ENCODE data around the gene CYP2A7.
"Not testable (repeated sequence)": the region's sequence is repeated elsewhere in the genome, so short reads cannot be mapped to it uniquely, and the experiment has no call there.

Gene CYP2A7

DNA sequence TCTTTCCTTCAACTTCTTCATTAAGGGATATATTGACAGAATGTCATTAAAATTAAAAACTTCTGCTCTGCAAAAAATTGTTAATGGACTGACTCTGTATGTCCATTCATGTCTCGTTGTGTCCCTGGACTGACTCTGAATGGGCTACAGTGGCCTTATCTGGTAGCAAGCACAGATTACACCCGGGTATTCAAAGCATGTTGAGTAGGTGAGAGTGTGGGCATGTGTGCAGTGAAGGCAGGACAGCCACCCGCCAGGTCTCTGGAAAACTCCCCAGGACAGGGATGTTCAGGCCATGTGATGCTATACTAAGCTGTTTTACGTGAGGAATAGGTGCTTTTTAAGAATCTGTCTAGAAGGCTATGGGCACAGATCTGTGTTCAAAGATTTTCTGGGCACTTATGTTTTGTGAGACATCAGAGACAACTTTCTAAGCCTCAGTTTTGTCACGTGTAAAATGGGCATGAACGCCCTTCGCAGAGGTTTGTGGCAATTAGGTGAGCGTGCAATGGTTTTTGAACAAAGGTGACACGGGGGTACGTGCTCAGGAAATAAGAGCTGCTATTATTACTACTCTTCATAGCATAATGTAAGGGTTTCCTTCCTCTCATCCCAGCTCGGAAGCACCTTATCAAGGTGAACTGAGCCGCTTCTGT is 38.9 kb downstream of the CYP2A7 start:
- not testable (repeated sequence) for DNase-seq (ENCODE audit: low read depth, low spot score)

- DNase-seq (ENCODE audit: low read depth, low spot score): not testable (repeated sequence)
Observed at GRCh38 chr19:40842012-40842411, 40.0 kb downstream of the CYP2A7 start.

DNA sequence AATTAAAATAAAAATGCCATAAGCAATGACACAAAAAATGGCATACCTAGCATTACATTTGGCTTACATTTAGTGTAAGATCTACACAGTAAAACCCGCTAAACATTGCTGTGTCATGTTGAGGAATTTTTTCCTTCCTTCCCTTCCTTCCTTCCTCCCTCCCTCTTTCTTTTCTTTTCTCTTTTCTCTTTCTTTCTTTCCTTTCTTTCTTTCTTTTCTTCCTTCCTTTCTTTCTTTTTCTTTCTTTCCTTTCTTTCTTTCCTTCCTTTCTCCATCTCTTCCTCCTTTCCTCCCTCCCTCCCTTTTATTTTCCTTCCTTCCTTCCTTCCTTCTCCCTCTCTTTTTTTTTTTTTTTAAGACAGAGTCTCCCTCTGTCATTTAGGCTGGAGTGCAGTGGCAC is 43.6 kb downstream of the CYP2A7 start:
- DNase-seq (ENCODE audit: low read depth, low spot score): not testable (repeated sequence)

- DNase-seq (ENCODE audit: low read depth, low spot score): no peak
Observed at GRCh38 chr19:40836754-40837429, 45.1 kb downstream of the CYP2A7 start.

DNA sequence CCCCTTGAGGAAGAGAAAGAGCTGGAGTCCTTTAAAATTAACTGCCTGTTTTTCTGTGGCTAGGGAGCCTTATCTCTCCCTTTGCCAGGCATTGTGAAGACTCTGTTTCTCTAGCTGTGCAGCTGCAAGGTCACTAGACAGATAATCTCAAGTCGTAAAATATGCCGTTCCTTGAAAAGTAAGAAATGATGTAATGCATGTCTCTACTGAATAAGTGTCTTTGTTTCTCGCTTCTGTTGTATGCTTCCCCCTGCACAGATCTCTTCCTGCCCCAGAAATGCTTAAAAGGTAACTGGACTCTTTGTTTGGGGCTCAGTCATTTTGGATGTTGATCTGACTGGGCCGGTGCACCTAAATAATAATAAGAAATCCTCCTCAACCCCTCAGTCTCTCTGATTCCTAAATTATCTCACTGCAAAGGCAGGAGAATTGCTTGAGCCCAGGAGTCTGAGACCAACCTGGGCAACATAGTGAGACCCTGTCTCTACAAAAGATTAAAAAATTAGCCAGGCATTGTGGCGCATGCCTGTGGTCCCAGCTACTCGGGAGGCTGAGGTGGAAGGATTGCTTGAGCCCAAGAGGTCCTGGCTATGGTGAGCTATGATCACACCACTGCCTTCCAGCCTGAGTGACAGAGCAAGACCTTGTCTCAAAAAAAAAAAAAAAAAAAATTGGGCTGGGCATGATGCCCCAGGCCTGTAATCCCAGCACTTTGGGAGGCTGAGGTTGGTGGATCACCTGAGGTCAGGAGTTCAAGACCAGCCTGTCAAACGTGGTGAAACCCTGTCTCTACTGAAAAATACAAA is 48.1 kb downstream of the CYP2A7 start:
- DNase-seq (ENCODE audit: low read depth, low spot score): not testable (repeated sequence)

DNA sequence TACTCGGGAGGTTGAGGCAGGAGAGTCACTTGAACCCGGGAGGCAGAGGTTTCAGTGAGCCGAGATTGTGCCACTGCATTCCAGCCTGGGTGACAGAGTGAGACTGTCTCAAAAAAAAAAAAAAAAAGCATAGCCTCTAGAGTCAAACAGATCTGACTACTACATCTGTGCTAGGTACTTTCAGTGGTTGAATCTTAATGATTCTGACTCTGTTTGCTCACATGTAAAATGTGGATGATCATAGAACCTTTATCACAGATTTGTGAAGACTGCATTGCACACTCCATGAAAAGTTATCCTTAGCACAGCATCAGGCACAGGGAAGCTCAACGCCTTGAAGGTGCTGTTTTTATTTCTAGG is 49.6 kb downstream of the CYP2A7 start:
- DNase-seq (ENCODE audit: low read depth, low spot score): not testable (repeated sequence)

DNA sequence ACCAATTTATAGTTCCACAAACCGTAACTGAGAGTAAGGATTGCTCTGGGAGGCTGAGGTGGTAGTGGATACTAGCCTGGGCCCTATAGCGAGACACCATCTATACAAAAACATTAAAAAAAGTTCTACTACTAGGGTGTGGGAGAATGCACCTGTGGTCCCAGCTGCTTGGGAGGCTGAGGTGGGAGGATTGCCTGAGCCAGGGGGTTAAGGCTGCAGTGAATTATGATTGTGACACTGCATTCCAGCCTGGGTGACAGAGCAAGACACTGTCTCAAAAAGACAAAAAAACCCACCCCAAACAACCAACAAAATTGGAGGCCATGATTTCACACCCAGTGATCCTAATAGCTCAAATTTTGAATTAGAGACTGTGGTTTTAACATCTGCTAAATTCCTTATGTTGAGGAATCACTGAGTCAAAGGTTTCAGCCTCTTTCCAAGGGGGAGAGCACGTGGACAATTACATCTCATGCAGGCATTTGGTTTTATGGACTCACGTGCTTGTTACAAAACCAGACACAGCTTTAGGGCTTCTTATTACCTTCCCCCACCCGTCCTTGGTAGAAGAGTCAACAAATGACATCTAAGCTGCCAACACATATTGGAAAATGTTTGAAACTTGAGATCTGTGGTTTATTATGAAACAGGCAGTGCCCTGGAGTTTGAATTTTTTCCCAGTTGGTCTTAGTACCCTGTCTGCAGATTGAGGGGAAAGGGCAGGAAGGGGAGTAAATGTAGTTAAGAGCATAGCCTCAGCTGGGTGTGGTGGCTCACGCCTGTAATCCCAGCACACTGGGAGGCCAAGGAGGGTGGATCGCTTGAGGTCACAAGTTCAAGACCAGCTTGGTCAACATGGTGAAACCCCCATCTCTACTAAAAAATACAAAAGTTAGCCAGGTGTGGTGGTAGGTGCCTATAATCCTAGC is 50.3 kb downstream of the CYP2A7 start:
- peak; percentile 59 for DNase-seq (ENCODE audit: low read depth, low spot score)

DNA sequence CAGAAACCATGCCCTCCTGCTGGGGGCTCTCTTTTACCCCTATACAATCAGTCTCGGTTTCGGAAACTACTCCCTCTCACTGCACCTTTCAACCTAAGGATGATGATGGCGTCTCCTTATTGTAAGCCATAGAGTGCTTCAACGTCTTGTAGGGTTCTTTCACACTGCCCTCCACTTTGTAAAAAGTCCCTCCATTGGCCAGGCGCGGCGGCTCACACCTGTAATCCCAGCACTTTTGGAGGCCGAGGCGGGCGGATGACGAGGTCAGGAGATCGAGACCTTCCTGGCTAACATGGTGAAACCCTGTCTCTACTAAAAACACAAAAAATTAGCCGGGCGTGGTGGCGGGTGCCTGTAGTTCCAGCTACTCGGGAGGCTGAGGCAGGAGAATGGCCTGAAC is 51.3 kb downstream of the CYP2A7 start:
- not testable (repeated sequence) for DNase-seq (ENCODE audit: low read depth, low spot score)

DNA sequence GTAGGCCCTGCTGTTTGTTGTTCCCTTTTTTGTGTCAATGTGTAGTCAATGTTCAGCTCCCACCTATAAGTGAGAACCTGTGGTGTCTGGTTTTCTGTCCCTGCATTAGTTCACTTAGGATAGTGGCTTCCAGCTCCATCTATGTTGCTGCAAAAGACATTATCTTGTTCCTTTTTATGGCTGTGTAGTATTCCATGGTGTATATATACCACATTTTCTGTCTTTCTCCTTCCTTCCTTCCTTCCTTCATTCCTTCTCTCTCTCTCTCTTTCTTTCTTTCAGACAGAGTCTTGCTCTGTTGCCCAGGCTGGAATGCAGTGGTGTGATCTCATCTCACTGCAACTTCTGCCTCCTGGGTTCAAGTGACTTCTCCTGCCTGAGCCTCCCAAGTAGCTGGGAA is 52.8 kb downstream of the CYP2A7 start:
- DNase-seq (ENCODE audit: low read depth, low spot score): no peak

GRCh38 chr19:40827386-40828247 is 54.4 kb downstream of the CYP2A7 start:
- no peak for DNase-seq (ENCODE audit: low read depth, low spot score)

DNA sequence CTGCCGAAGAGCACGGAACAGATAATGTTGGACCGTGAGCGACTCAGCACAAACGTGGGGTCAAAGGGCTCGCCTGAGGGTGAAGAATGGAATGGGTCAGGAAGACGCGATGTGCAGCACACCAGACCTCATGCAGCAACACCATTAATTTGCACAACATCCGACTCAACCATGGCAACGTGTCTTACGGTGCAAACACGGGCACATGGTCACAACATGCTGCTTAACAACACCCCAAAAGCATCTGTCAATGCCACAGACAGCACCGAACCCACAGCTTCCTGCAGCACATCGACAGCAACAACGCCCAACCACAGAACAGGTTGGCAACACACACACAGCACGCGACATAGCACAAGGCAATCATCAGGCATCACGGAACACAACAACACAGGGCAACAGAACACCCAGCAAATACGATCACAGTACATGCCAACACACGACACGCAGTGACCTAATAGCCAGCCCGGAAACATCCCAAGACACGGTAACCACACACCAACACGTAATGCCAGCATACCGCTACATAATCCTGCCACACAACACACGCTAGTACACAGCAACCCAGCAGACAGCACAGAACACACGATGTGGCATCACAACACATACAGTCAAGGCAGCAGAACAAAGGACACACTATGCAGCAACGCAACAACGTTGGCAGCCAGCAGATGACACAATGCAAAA is 55.2 kb downstream of the CYP2A7 start:
- not testable (repeated sequence) for DNase-seq (ENCODE audit: low read depth, low spot score)

- DNase-seq (ENCODE audit: low read depth, low spot score): not testable (repeated sequence)
Observed at GRCh38 chr19:40826312-40826698, 55.7 kb downstream of the CYP2A7 start.

DNA sequence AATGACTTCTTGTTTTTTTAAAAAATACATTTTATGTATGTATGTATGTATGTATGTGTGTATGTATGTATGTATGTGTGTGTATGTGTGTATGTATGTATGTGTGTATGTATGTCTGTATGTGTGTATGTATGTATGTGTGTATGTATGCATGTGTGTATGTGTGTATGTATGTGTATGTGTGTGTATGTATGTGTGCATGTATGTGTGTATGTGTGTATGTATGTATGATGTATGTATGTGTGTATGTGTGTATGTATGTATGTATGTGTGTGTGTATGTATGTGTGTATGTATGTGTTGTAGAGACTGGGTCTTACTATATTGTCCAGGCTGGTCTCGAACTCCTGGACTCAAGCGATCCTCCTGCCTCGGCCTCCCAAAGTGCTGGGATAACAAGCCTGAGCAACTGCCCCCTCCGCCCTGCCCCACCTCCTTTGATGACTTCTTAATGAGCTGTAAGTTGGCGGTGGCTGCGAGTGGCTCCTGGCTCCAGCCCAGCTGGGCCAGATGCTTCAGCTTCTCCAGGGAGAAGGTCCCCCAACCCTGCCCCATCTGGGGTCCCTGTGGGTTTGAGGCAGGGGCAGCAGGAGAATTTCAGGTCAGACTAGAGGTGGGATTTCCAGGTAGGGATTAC is 56.5 kb downstream of the CYP2A7 start:
- DNase-seq (ENCODE audit: low read depth, low spot score): not testable (repeated sequence)
